PC-3 (cell line): ENCODE data around the gene PPP1R1C. TPM values are rescaled to one million over a fixed set of nuclear protein-coding genes. Genes with fewer than 3 reads are reported as not detected.

Experiments
- ATAC-seq: fragments of 200-7000 bp; cut with Tn5 transposase; 2 replicates; pipeline ENCODE4 v1.9.1; 2020; ENCODE audit warnings: mild to moderate bottlenecking, moderate library complexity
- BruUV-seq: library from RNA; stranded (reverse); fragments of 400-500 nt; replicated peaks from 2 replicates; lab custom pipeline; 2021; lab: Mats Ljungman, UMichigan
- CTCF ChIA-PET: fragments of 300-600 bp; sonication (Branson Sonifier 250); formaldehyde crosslinking; loops from one replicate; lab custom pipeline; 2022; ENCODE audit warnings: antibody characterized with exemption; lab: Charles Lee
- POLR2A ChIA-PET: fragments of 300-600 bp; sonication (Branson Sonifier 250); formaldehyde crosslinking; loops from one replicate; lab custom pipeline; 2022; ENCODE audit warnings: antibody characterized with exemption; ENCODE audit not compliant: unreplicated experiment; lab: Charles Lee
- DNase-seq: peaks from one replicate; pipeline ENCODE4 v3.0.0-alpha.2; 2015
- H2AFZ ChIP-seq: fragments of 300-600 bp; sonication (generic); 2 replicates; pipeline ENCODE4 v1.6.0; 2016; ENCODE audit warnings: antibody characterized with exemption, low read length
- H3F3A ChIP-seq: fragments of 300-600 bp; sonication (generic); one replicate; pipeline ENCODE4 v1.6.0; 2017; ENCODE audit warnings: antibody characterized with exemption, low read length, control low read depth, mild to moderate bottlenecking; ENCODE audit not compliant: unreplicated experiment
- H3K27ac ChIP-seq: fragments of 300-600 bp; sonication (generic); 2 replicates; pipeline ENCODE4 v1.5.1; 2016; ENCODE audit warnings: mild to moderate bottlenecking, low read length
- H3K27me3 ChIP-seq: fragments of 300-600 bp; sonication (generic); 2 replicates; pipeline ENCODE4 v1.6.1; 2016; ENCODE audit warnings: low read length, mixed read lengths
- H3K36me3 ChIP-seq: fragments of 300-600 bp; sonication (generic); 2 replicates; pipeline ENCODE4 v1.6.1; 2016; ENCODE audit warnings: low read depth, mixed run types, low read length, mixed read lengths
- H3K4me1 ChIP-seq: fragments of 300-600 bp; sonication (generic); 2 replicates; pipeline ENCODE4 v1.5.1; 2016; ENCODE audit warnings: low read length; ENCODE audit not compliant: insufficient read depth
- H3K4me2 ChIP-seq: fragments of 300-600 bp; sonication (generic); 2 replicates; pipeline ENCODE4 v1.6.0; 2016; ENCODE audit warnings: low read length
- H3K4me3 ChIP-seq: fragments of 300-600 bp; sonication (generic); 2 replicates; pipeline ENCODE4 v1.5.1; 2016; ENCODE audit warnings: mild to moderate bottlenecking, low read length, mixed read lengths
- H3K79me2 ChIP-seq: fragments of 300-600 bp; sonication (generic); 2 replicates; pipeline ENCODE4 v1.6.1; 2017; ENCODE audit warnings: low read length, mixed read lengths
- H3K9ac ChIP-seq: fragments of 300-600 bp; sonication (generic); 2 replicates; pipeline ENCODE4 v1.6.0; 2016; ENCODE audit warnings: mild to moderate bottlenecking, low read length
- H3K9me2 ChIP-seq: fragments of 300-600 bp; sonication (generic); replicated peaks from 2 replicates; pipeline ENCODE4 v1.6.1; 2016; ENCODE audit warnings: mixed run types, low read length, mixed read lengths
- H3K9me3 ChIP-seq: fragments of 300-600 bp; sonication (generic); 2 replicates; pipeline ENCODE4 v1.6.1; 2016; ENCODE audit warnings: low read length, mixed read lengths
- H4K20me1 ChIP-seq: fragments of 300-600 bp; sonication (generic); 2 replicates; pipeline ENCODE4 v1.6.1; 2016; ENCODE audit warnings: low read length, mixed read lengths
- CTCF ChIP-seq: fragments of 300-600 bp; sonication (generic); conservative IDR thresholded peaks from 2 replicates; pipeline ENCODE4 v1.5.1; 2017; ENCODE audit warnings: antibody characterized with exemption, low read depth, mild to moderate bottlenecking, low read length
- EZH2 ChIP-seq: fragments of 300-600 bp; sonication (generic); IDR thresholded peaks from one replicate; pipeline ENCODE4 v1.6.1; 2017; ENCODE audit warnings: antibody characterized with exemption, mild to moderate bottlenecking, low read length; ENCODE audit not compliant: unreplicated experiment
- EZH2phosphoT487 ChIP-seq: fragments of 300-600 bp; sonication (generic); IDR thresholded peaks from 2 replicates; pipeline ENCODE4 v1.6.1; 2018; ENCODE audit warnings: mild to moderate bottlenecking, antibody characterized with exemption, low read length, borderline replicate concordance
- intact Hi-C: fragments of 100-400 bp; cut with micrococcal nuclease; formaldehyde crosslinking; loops from 2 replicates; pipeline ENCODE4 v1.9.0; 2023
- total RNA-seq: library from RNA; depleted of rRNA; stranded (reverse); fragments of >200 nt; gene quantifications from 2 replicates; pipeline ENCODE4 v1.2.3, GENCODE V29; 2014

The PPP1R1C gene
- total RNA-seq, 1 experiment from 2014 or later: 1.4 TPM

- Histone ChIP-seq H3F3A (no peaks in the 10 kb centered on the region), H3K4me2 (no peak overlapping the region), H3K27ac (no peak overlapping the region), H3K36me3 (no peaks in the 10 kb centered on the region), H3K9me3 (no peaks in the 10 kb centered on the region), H4K20me1 (no peaks in the 10 kb centered on the region), H3K27me3 (no peaks in the 10 kb centered on the region), H3K9ac (no peak overlapping the region), H3K4me1 (no peaks in the 10 kb centered on the region), H3K79me2 (no peaks in the 10 kb centered on the region), H3K4me3 (no peak overlapping the region), H2AFZ (no peak overlapping the region), H3K9me2 (no peaks in the 10 kb centered on the region)
- ATAC-seq (no peak), DNase-seq (no peak)
- no TSS peak for BruUV-seq
- TF ChIP-seq CTCF (no peak), EZH2phosphoT487 (no peak), EZH2 (no peak)
- POLR2A ChIA-PET: interaction anchor here (0.7 kb wide), 1 partner anchor 35 kb away, joined by 3 read pairs; no protein-coding TSS in a partner anchor
- CTCF ChIA-PET: no interaction called here
- intact Hi-C loops: no loop called here
These were observed 131.1 kb downstream of the PPP1R1C start for GRCh38 chr2:182116774-182117173.

- DNase-seq (no peak), ATAC-seq (no peak)
- Histone ChIP-seq H3K36me3 (no peaks in the 10 kb centered on the region), H3K9me3 (no peaks in the 10 kb centered on the region), H3K27me3 (no peaks in the 10 kb centered on the region), H3K4me1 (no peaks in the 10 kb centered on the region), H3K4me3 (no peak overlapping the region), H2AFZ (no peak overlapping the region), H3K4me2 (no peak overlapping the region), H4K20me1 (no peaks in the 10 kb centered on the region), H3K9ac (no peak overlapping the region), H3K27ac (no peak overlapping the region), H3F3A (no peaks in the 10 kb centered on the region), H3K9me2 (no peaks in the 10 kb centered on the region), H3K79me2 (no peaks in the 10 kb centered on the region)
- intact Hi-C loops: no loop called here
- TF ChIP-seq EZH2: no peak
- TF ChIP-seq CTCF: no peak
- ChIA-PET CTCF (no interaction called here), POLR2A (interaction anchor here (0.7 kb wide), 1 partner anchor 35 kb away, joined by 3 read pairs; no protein-coding TSS in a partner anchor)
- BruUV-seq: no TSS peak
These were observed 131.5 kb downstream of the PPP1R1C start for GRCh38 chr2:182117196-182117595.

GRCh38 chr2:182128821-182129707 is 143.4 kb downstream of the PPP1R1C start:
- Histone ChIP-seq H3K79me2 (no peaks in the 10 kb centered on the region), H2AFZ (no peak overlapping the region), H3K9me3 (no peaks in the 10 kb centered on the region), H3K9me2 (no peaks in the 10 kb centered on the region), H3K36me3 (no peaks in the 10 kb centered on the region), H4K20me1 (no peaks in the 10 kb centered on the region), H3F3A (no peaks in the 10 kb centered on the region), H3K27ac (no peak overlapping the region), H3K4me1 (peaks cover 15% of the 10 kb centered on the region), H3K4me3 (no peak overlapping the region), H3K4me2 (no peak overlapping the region), H3K27me3 (no peaks in the 10 kb centered on the region), H3K9ac (no peak overlapping the region)
- POLR2A ChIA-PET: no interaction called here
- CTCF ChIA-PET: no interaction called here
- DNase-seq (no peak), ATAC-seq (no peak)
- BruUV-seq: no TSS peak
- TF ChIP-seq CTCF: no peak
- no peak for TF ChIP-seq EZH2
- no peak for TF ChIP-seq EZH2phosphoT487
- intact Hi-C loops: loop anchor here (5.0 kb wide), 2 partner anchors 52 to 177 kb away; no protein-coding TSS in a partner anchor
